Putamen (tissue), 1 donor: Measurements from ENCODE around the gene DECR2.
"Not testable (repeated sequence)": the region's sequence is repeated elsewhere in the genome, so short reads cannot be mapped to it uniquely, and the experiment has no call there.

Source experiments
- DNase-seq: peaks from one replicate; pipeline ENCODE4 v3.0.0-alpha.2; 2016; ENCODE audit warnings: low spot score

Gene DECR2

GRCh38 chr16:400061-400591, 1.6 kb upstream of the DECR2 start:
- DNase-seq, result no peak

- DNase-seq, result no peak
These were observed 3.3 kb downstream of the DECR2 start for GRCh38 chr16:404971-405486.

- DNase-seq, result no peak
These were observed 4.1 kb downstream of the DECR2 start for GRCh38 chr16:405548-406506.

- DNase-seq, result no peak
These were observed 5.6 kb downstream of the DECR2 start for GRCh38 chr16:407253-407652.

GRCh38 chr16:410516-411178, 9.0 kb downstream of the DECR2 start:
- no peak for DNase-seq

GRCh38 chr16:411576-412265, 10.0 kb downstream of the DECR2 start:
- no peak for DNase-seq

DNA sequence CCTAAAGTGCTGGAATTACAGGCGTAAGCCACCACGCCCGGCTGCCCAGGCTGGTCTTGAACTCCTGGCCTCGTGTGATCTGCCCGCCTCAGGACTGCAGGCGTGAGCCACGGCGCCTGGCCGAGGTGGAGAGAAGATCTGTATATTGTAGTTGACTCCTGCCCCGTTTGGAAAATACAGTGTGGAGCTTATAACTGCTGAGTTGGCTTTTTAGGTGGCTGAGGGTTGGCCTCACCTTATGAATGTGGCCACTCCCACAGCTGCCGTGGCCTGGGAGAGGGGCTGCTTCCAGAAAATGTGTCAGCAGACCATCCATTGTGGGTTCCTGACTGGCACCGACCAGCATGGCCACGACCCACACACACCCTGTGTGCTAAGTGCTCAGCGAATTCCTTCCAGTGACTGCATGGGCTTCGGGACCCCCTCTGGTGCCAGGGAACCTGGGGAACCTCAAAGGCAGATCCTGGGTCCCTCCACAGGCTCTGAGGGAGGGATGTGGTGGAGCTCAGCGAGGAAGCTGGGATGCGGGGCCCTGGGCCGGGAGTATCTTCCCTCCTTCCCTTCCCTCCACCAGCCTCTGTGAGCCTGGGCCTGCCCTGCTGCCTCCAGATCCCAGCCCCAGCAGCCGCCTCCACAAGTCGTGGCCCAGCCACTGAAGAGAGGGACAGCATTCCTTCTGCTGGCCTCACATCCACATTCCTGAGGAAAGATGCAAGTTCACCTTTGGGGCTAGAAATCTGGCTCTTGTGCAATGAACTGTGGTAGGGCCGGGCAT, 12.9 kb downstream of the DECR2 start:
- no peak for DNase-seq

GRCh38 chr16:415170-415498, 13.4 kb downstream of the DECR2 start:
- DNase-seq, result not testable (repeated sequence)

GRCh38 chr16:422179-422578, 20.5 kb downstream of the DECR2 start:
- not testable (repeated sequence) for DNase-seq

DNA sequence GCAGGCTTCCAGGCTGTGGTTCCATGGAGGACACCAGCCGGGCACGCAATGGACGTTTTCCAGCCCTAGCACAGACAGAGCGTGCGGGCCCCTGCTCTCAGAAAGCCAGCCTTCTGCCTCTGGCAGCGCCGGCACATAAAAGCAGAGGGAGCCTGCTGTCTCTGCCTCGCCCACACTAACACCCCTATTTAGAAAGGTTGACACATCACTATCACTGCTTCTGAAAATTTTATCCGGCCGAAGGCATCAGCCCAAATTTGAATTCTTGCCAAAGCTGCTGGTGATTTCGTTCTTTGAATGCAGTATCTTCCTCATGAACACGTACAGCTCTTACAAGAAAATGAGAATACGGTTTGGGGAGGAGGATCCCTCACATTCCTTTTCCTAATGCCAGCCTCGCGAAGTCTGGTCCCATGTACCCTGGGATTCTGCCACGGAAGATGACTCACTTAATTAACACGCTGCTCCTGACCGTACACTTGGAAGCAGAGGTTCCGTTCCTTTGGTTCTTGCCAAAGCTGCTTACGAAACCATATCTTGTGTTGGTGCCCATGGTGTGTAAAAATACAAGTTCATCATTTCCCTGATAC, 22.4 kb downstream of the DECR2 start:
- peak; percentile 66 for DNase-seq

GRCh38 chr16:424623-425081, 23.0 kb downstream of the DECR2 start:
- no peak for DNase-seq

DNA sequence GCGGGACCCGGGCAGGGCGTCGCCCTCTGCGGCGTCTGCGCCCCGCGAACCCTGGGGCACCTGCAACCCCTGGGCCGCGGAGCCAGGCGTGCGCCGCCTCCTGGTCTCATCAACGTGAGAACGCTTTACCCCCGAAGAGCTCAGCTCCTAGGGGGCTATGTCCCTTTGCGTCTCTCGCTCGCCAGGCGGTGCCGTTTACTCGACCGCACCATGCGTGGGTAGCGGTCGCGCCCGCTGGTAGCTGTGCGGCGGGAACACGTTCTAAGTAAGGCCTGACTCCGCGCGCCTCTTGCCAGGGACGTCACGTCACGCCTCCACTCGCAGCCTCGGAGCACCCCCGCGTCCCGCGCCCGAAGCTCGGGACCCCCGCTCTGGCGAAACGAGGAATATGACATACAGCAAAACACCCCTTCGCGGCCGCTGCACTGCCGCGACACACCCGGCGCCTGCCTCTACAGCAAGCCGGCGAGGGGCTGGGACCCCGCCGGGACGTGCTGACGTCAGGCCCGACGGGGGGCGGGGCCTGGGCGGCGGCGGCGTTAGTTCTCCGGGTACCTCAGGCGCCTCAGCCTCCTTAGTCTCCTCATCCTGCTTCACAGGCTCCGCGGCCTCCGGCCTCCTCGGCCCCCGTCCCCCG, 23.5 kb downstream of the DECR2 start, which contains the start of gene RAB11FIP3:
Gene RAB11FIP3, plus strand, starts transcription at position 568 of the 637 bp plus-strand sequence. CDS start 358 bp downstream, outside the sequence.
- peak; percentile 89 for DNase-seq

DNA sequence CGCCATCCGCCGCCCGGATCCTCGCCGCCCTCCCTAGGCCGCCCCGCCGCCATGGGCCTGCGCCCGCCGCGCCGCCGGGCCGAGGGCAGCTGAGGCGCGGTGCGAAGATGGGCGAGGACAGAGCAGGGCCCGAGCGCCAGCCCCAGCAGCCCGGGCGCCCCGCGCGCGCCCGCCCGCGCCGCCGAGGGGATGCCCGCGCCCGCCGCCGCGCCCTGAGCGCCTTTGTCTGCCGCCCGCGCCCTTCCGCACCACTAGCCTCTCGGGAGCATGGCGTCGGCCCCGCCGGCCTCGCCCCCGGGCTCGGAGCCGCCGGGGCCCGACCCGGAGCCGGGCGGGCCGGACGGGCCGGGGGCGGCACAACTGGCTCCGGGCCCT, 24.0 kb downstream of the DECR2 start:
- DNase-seq, result no peak

DNA sequence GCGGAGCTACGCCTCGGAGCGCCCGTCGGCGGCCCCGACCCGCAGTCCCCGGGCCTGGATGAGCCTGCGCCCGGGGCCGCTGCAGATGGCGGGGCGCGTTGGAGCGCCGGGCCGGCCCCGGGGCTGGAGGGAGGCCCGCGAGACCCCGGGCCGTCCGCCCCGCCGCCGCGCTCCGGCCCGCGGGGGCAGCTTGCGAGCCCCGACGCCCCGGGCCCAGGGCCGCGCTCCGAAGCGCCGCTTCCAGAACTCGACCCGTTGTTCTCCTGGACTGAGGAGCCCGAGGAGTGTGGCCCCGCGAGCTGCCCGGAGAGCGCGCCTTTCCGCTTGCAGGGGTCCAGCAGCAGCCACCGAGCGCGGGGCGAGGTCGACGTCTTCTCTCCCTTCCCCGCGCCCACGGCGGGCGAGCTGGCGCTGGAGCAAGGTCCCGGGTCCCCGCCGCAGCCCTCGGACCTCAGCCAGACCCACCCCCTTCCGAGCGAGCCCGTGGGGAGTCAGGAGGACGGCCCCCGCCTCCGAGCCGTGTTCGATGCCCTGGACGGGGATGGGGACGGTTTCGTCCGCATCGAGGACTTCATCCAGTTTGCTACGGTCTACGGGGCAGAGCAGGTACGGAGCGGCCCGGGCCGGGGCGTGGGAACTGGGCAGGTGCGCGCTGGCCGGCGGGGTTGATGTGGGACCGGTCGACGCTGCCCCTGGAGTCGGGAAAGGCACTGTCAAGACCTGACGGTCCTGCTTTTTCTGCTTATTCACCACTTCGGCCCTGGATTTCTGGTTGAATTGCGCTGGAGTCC, 24.6 kb downstream of the DECR2 start:
- DNase-seq, result no peak

GRCh38 chr16:426906-427249, 25.2 kb downstream of the DECR2 start:
- no peak for DNase-seq

DNA sequence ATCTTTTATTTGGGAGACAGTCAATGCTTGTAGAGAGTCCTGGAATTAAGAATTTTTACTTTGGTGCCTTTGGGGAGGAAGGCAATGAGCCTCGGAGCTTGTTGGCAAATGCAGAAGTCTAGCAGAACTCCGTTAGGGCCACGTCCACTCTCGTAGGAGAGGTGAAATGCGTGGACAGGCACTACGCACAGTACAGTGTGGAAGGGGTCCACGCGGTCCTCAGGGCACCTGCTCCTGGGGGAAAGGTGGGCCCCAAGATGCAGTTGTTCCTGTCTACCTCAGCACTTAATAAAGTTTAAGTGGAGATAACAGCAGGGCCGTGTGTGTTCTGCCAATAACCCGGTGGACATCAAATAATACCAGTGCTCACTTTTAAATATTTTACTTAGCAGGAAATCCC, 25.6 kb downstream of the DECR2 start:
- DNase-seq, result no peak

DNA sequence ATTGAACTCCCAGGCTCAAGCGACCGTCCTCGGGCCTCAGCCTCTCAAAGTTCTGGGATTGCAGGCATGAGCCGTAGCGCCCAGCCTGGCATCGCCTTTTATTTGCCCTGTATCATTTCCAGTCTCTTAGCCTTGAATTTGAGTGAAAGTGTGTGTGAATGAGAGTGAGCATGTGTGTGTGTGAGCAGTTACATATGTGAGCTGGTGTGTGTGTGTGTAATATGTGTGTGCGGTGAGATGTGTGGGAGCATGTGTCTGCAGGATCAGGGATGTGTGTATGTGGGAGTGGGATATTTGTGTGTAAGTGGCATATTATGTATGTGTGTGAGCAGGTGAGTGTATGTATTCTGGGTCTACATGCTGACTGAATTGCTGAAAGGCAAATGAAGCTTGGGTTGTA, 29.2 kb downstream of the DECR2 start:
- no peak for DNase-seq

GRCh38 chr16:440627-441026, 38.9 kb downstream of the DECR2 start:
- DNase-seq, result no peak

DNA sequence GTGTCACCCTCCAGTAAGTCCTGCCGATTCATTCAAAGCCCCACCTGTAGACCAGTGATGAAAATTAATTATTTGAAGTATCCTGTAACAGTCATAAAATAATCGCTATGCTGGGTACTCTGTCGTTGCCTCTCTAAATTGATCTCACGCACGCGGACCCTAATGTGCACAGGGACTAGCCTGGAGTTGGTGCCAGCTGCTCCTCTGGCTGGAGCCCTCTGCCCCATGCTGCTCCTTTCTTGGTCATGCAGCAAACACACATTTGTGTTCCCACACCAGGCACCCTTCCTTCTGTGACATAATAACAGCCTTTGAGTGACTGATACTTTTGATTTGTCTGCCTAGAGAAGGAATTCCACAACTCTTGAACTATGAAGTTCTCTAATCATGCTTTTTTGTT, 39.8 kb downstream of the DECR2 start:
- DNase-seq, result no peak

DNA sequence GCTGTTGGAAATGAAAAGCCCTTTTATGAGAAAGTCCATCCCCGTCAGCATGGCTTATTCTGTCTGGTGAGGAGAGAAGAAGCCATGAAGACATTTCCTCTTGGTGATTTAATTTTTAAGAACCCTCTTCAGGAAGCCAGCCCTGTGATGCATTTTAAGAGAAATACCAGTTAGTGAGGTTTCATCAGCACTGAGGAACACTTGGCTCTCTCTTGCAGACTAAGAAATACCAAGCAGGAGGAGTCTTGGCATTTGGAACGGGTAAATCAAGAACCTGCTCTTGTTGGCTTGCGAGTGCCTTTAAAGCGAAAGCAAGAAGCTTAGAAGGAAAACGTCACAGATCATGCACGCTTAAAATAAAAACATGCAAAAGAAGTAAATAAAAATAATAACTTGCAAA, 41.3 kb downstream of the DECR2 start:
- DNase-seq, result no peak
